Stomach (tissue), 4 donors: Measurements from ENCODE around the gene COL6A1.

Experiments used
- EP300 ChIP-seq: sonication (generic); formaldehyde crosslinking; IDR thresholded peaks from one replicate; pipeline ENCODE4 v1.6.1; 2017; ENCODE audit warnings: antibody characterized with exemption
- POLR2A ChIP-seq, 4 donors: fragments of 450-650 bp; IDR thresholded peaks; one replicate each; pipeline ENCODE4 v1.6.1; 2016; ENCODE audit warnings: antibody characterized with exemption in 4 of 4, control low read depth in 2 of 4, mild to moderate bottlenecking in 1 of 4, moderate library complexity in 1 of 4
- TF ChIP-seq, protein P1 (sequence below), 7 experiments: fragments of 450-650 bp in 4 of 7; fragments of 200-600 bp in 3 of 7; sonication (generic) in 3 of 7; IDR thresholded peaks; one replicate each; pipeline ENCODE4 v1.5.1; 2016 to 2019; ENCODE audit warnings: antibody characterized with exemption in 7 of 7, control low read depth in 2 of 7, mild to moderate bottlenecking in 1 of 7

GRCh38 chr21:45980697-45981096 is 873 bp upstream of the COL6A1 start:
- TF ChIP-seq POLR2A (IDR thresholded peaks at IDR 0.05) = no peak
- TF ChIP-seq, protein P1, sequence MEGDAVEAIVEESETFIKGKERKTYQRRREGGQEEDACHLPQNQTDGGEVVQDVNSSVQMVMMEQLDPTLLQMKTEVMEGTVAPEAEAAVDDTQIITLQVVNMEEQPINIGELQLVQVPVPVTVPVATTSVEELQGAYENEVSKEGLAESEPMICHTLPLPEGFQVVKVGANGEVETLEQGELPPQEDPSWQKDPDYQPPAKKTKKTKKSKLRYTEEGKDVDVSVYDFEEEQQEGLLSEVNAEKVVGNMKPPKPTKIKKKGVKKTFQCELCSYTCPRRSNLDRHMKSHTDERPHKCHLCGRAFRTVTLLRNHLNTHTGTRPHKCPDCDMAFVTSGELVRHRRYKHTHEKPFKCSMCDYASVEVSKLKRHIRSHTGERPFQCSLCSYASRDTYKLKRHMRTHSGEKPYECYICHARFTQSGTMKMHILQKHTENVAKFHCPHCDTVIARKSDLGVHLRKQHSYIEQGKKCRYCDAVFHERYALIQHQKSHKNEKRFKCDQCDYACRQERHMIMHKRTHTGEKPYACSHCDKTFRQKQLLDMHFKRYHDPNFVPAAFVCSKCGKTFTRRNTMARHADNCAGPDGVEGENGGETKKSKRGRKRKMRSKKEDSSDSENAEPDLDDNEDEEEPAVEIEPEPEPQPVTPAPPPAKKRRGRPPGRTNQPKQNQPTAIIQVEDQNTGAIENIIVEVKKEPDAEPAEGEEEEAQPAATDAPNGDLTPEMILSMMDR (IDR thresholded peaks at IDR 0.05) = no peak
- no peak for TF ChIP-seq EP300
